CD4-positive, alpha-beta memory T cell (primary cell): ENCODE measurements around the gene LHFPL3. TPM values are rescaled to one million over a fixed set of nuclear protein-coding genes. Genes with fewer than 3 reads are reported as not detected.
"Not testable (repeated sequence)": the region's sequence is repeated elsewhere in the genome, so short reads cannot be mapped to it uniquely, and the experiment has no call there.

Experiments used
- CTCF ChIA-PET: fragments of 350-600 bp; sonication (Branson Sonifier 250); formaldehyde crosslinking; loops from one replicate; lab custom pipeline; 2021; ENCODE audit warnings: inconsistent platforms; ENCODE audit not compliant: partially characterized antibody; lab: Charles Lee
- POLR2A ChIA-PET: fragments of 350-600 bp; sonication (Branson Sonifier 250); formaldehyde crosslinking; loops from one replicate; lab custom pipeline; 2021; ENCODE audit not compliant: partially characterized antibody; lab: Charles Lee
- DNase-seq, 5 donors: peaks; one replicate each; pipeline versions ENCODE4 v3.0.0 to v3.0.0-alpha.2; 2020 to 2022; ENCODE audit warnings: mixed read lengths in 1 of 5
- H3K27ac ChIP-seq: one replicate; pipeline ENCODE4 v1.7.0; 2013; ENCODE audit warnings: low read depth, low read length
- H3K27me3 ChIP-seq: 2 replicates; pipeline ENCODE4 v1.7.0; 2013; ENCODE audit warnings: mild to moderate bottlenecking, low read length, moderate library complexity; ENCODE audit not compliant: insufficient read depth
- H3K36me3 ChIP-seq: 2 replicates; pipeline ENCODE4 v1.7.0; 2013; ENCODE audit warnings: mild to moderate bottlenecking, low read length, moderate library complexity; ENCODE audit not compliant: insufficient read depth
- H3K4me1 ChIP-seq: 2 replicates; pipeline ENCODE4 v1.7.0; 2013; ENCODE audit warnings: mild to moderate bottlenecking, low read length, moderate library complexity; ENCODE audit not compliant: insufficient read depth
- H3K4me3 ChIP-seq, 2 donors: one replicate each; pipeline ENCODE4 v1.7.0; 2013; ENCODE audit warnings: low read length in 2 of 2, mild to moderate bottlenecking in 1 of 2
- H3K9me3 ChIP-seq, 2 donors: one replicate each; pipeline ENCODE4 v1.7.0; 2013; ENCODE audit warnings: low read length in 2 of 2, control low read depth in 1 of 2; ENCODE audit not compliant: control insufficient read depth in 1 of 2
- H3K27ac Mint-ChIP-seq, 7 donors: one replicate each; pipeline ENCODE4 v1.8.0; 2020 to 2021; ENCODE audit warnings: mixed read lengths in 7 of 7, mild to moderate bottlenecking in 6 of 7, inconsistent platforms in 3 of 7, moderate library complexity in 3 of 7
- H3K27me3 Mint-ChIP-seq, 2 donors: one replicate each; pipeline ENCODE4 v1.8.0; 2020 to 2021; ENCODE audit warnings: mixed read lengths in 2 of 2
- H3K36me3 Mint-ChIP-seq, 2 donors: one replicate each; pipeline ENCODE4 v1.8.0; 2020 to 2021; ENCODE audit warnings: mixed read lengths in 2 of 2, inconsistent platforms in 1 of 2, mild to moderate bottlenecking in 1 of 2
- H3K4me1 Mint-ChIP-seq, 4 donors: one replicate each; pipeline ENCODE4 v1.8.0; 2020 to 2021; ENCODE audit warnings: mixed read lengths in 4 of 4, mild to moderate bottlenecking in 1 of 4
- H3K4me3 Mint-ChIP-seq, 8 donors: one replicate each; pipeline ENCODE4 v1.8.0; 2020 to 2021; ENCODE audit warnings: mixed read lengths in 8 of 8, mild to moderate bottlenecking in 7 of 8, moderate library complexity in 6 of 8, inconsistent platforms in 3 of 8
- H3K9me3 Mint-ChIP-seq, 8 donors: one replicate each; pipeline ENCODE4 v1.8.0; 2020 to 2021; ENCODE audit warnings: mixed read lengths in 8 of 8, mild to moderate bottlenecking in 5 of 8, inconsistent platforms in 3 of 8, moderate library complexity in 1 of 8
- intact Hi-C: fragments of 100-400 bp; cut with micrococcal nuclease; formaldehyde crosslinking; loops from one replicate; pipeline ENCODE4 v1.15.1; 2023
- polyA plus RNA-seq, 2 donors: library from polyadenylated mRNA; unstranded; fragments of 300-500 nt; fragmentation: Illumina TruSeq; gene quantifications; one replicate each; pipeline ENCODE4 v1.2.3, GENCODE V29; 2021
- total RNA-seq, 2 experiments: library from RNA; stranded (reverse); gene quantifications; one replicate each; pipeline ENCODE4 v1.2.3, GENCODE V29; 2021

The LHFPL3 gene
- total and polyA plus RNA-seq, 4 experiments from 2014 or later: not detected

DNA sequence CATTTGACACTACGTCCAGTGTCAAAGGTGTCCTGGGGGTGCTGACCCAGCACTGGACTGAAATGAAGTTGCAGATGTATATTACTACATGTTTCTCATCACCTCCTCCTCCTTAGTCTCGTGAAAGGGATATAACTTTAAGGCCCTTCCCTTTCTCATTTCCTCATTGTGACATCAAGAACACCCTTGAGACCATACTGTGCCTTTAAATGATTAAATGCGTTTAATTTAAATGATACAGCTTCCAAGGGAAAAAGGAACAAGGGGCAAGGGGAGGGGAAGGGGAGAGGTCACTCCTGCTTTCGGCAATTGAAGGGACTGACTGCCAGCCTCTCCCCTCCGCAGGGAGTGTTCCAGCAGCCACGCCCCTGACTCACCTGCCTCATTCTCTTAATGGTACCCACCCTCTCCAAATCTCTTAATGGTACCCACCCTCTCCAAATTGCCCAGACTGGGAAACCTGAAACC lies 605.2 kb downstream of the LHFPL3 start:
- Histone ChIP-seq H3K36me3 (no peaks in the 10 kb centered on the region), H3K27ac (no peak overlapping the region), H3K4me1 (no peaks in the 10 kb centered on the region), H3K27me3 (no peaks in the 10 kb centered on the region), H3K9me3 (no peaks in the 10 kb centered on the region), H3K4me3 (no peak overlapping the region)
- ChIA-PET POLR2A (no interaction called here), CTCF (no interaction called here)
- Mint-ChIP-seq H3K9me3 (peaks cover 0 to 2% (median 0%) of the 10 kb centered on the region in 8 donors), H3K36me3 (no peaks in the 10 kb centered on the region), H3K27me3 (no peaks in the 10 kb centered on the region), H3K4me1 (peaks cover 0 to 4% (median 0%) of the 10 kb centered on the region in 4 donors), H3K4me3 (no peak overlapping the region), H3K27ac (no peak overlapping the region)
- intact Hi-C loops: no loop called here
- no peak for DNase-seq

DNA sequence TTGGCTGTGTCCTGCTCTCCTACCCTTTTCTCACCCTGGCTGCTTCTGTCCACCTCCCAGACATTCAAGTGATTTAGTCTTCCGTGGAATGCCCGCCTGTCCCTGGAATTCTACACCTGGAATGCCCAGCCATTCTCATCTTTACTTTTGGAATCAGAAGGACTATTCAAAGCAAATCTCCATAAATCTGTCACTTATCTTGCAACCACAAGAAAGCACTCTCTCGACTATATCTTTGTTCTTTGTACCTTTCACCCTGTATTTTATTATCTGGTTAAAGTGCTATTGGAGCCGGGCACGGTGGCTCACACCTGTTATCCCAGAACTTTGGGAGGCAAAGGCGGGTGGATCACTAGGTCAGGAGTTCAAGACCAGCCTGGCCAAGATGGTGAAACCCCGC lies 606.3 kb downstream of the LHFPL3 start:
- no peak for DNase-seq
- H3K4me1 Mint-ChIP-seq: peaks cover 3 to 9% (median 6%) of the 10 kb centered on the region in 4 donors
- Histone ChIP-seq H3K27me3 (no peaks in the 10 kb centered on the region), H3K36me3 (no peaks in the 10 kb centered on the region), H3K4me1 (no peaks in the 10 kb centered on the region), H3K27ac (no peak overlapping the region), H3K9me3 (no peaks in the 10 kb centered on the region), H3K4me3 (no peak overlapping the region)
- peak overlapping the region in 1 of 7 donors; percentile 64 for H3K27ac Mint-ChIP-seq
- H3K9me3 Mint-ChIP-seq: peaks cover 0 to 2% (median 0%) of the 10 kb centered on the region in 8 donors
- H3K36me3 Mint-ChIP-seq: no peaks in the 10 kb centered on the region
- H3K27me3 Mint-ChIP-seq: no peaks in the 10 kb centered on the region
- CTCF ChIA-PET: no interaction called here
- POLR2A ChIA-PET: no interaction called here
- peak overlapping the region in 1 of 8 donors; percentile 46 for H3K4me3 Mint-ChIP-seq
- intact Hi-C loops: no loop called here

DNA sequence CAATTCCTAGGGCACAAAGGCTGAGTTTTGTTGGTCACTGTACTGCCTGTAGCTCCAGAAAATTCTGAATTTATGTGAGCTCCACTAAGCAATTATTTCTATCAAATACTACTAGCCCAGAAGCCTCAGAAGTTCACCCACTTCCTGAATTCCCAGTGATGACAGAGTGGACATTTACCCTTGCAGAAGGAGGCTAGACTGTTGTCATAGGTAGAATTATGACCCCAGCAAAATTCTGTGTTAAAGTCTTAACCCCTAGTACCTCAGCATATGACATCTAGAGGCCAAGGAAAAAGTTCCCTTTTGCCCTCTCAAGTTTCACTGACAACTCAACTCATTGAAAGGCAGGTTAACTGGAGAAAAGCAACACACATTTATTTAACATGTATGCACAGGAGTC lies 606.9 kb downstream of the LHFPL3 start:
- intact Hi-C loops: no loop called here

DNA sequence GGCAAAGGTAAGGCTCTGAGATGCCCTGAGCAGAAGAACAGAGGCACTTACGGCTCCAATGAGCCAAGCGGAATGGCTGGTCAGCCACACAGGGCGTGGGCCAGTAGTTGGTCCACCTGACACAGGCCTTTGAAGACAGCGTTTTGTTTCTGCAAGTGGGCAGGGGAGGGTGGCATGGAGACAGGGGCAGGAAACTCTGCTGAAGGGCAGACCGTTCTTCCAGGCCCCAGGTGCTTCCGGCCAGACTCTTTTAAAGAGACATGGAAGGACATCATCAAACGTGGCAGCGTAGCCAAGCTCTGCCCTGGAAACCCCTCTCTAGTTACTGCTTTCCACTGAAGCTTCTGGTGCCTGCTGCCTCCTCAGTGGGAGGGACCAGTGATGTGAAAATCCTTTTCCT lies 608.1 kb downstream of the LHFPL3 start:
- Histone ChIP-seq H3K4me1 (peaks cover 6% of the 10 kb centered on the region), H3K27me3 (no peaks in the 10 kb centered on the region), H3K9me3 (no peaks in the 10 kb centered on the region), H3K4me3 (no peak overlapping the region), H3K27ac (no peak overlapping the region), H3K36me3 (no peaks in the 10 kb centered on the region)
- DNase-seq: no peak
- Mint-ChIP-seq H3K36me3 (peaks cover 0 to 2% of the 10 kb centered on the region in 2 donors), H3K9me3 (peaks cover 0 to 1% (median 0%) of the 10 kb centered on the region in 8 donors), H3K27me3 (no peaks in the 10 kb centered on the region), H3K4me3 (no peak overlapping the region), H3K4me1 (peaks cover 13 to 17% (median 17%) of the 10 kb centered on the region in 4 donors), H3K27ac (peak overlapping the region in 1 of 7 donors; percentile 30)
- intact Hi-C loops: no loop called here
- POLR2A ChIA-PET: no interaction called here
- CTCF ChIA-PET: no interaction called here

More for the DNA sequence above, 606.9 kb downstream of the LHFPL3 start:
- peaks cover 3 to 9% (median 6%) of the 10 kb centered on the region in 4 donors for H3K4me1 Mint-ChIP-seq
- no peak for DNase-seq
- Histone ChIP-seq H3K9me3 (no peaks in the 10 kb centered on the region), H3K27ac (no peak overlapping the region), H3K4me3 (no peak overlapping the region), H3K36me3 (no peaks in the 10 kb centered on the region), H3K27me3 (no peaks in the 10 kb centered on the region), H3K4me1 (no peaks in the 10 kb centered on the region)
- peak overlapping the region in 1 of 7 donors; percentile 2 for H3K27ac Mint-ChIP-seq
- CTCF ChIA-PET: no interaction called here
- H3K27me3 Mint-ChIP-seq: no peaks in the 10 kb centered on the region
- H3K36me3 Mint-ChIP-seq: no peaks in the 10 kb centered on the region
- H3K9me3 Mint-ChIP-seq: peaks cover 0 to 2% (median 0%) of the 10 kb centered on the region in 8 donors
- POLR2A ChIA-PET: no interaction called here
- no peak overlapping the region for H3K4me3 Mint-ChIP-seq

DNA sequence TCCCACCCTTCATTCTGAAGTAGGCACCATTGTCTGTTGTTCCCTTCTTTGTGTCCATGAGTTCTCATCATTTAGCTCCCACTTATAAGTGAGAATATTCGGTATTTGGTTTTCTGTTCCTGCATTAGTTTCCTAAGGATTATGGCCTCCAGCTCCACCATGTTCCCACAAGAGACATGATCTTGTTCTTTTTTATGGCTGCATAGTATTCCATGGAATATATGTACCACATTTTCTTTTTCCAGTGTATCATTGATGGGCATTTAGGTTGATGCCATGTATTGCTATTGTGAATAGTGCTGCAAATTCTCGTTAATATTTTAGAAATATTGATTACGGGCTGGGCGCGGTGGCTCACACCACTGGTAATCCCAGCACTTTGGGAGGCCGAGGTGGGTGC lies 609.1 kb downstream of the LHFPL3 start:
- H3K36me3 ChIP-seq, H3K27me3 ChIP-seq, POLR2A ChIA-PET, H3K27ac ChIP-seq, H3K4me3 Mint-ChIP-seq, H3K36me3 Mint-ChIP-seq, DNase-seq, H3K9me3 Mint-ChIP-seq, H3K9me3 ChIP-seq, intact Hi-C loops, H3K4me3 ChIP-seq, H3K27me3 Mint-ChIP-seq: not testable (repeated sequence)
- peaks cover 16% of the 10 kb centered on the region for H3K4me1 ChIP-seq
- Mint-ChIP-seq H3K4me1 (peaks cover 18 to 26% (median 24%) of the 10 kb centered on the region in 4 donors), H3K27ac (peak overlapping the region in 1 of 7 donors; percentile 5)
- CTCF ChIA-PET: interaction anchor here (1.0 to 2.1 kb wide), 2 partner anchors 8 to 19 kb away, joined by 4 to 5 read pairs; no protein-coding TSS in a partner anchor

DNA sequence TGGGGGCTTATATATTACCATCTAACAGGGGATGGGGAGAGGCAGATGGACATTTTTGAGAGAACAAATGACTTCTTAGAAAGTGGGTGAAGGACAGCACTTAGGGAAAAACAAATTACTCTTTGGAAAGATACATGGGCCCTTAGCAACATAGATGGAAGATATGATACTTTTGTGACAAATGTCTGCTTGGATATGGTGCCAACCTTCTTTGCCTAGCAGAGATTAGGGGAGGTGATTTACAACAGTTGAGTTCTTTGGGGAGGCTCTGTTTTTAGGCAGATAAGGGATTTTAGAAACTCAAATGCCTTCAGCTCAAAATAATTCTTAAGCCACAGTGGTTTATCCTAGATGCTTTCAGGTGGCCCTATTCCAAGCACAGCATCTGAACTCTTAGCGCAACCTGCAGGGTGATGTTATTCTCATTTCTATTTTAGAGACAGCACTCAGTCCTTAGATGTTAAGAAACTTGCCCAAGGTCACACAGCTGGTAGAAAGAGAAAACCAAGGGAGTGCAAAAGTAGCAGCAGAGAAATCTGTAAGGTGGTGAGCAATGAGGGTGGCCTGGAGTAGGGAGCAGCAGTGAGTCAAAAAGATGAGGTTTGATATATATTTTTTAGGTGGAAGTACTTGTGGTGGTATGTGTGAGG lies 610.5 kb downstream of the LHFPL3 start:
- no peak overlapping the region for H3K27ac ChIP-seq
- H3K27me3 ChIP-seq: no peaks in the 10 kb centered on the region
- no peaks in the 10 kb centered on the region for H3K36me3 ChIP-seq
- Mint-ChIP-seq H3K9me3 (peaks cover 0 to 3% (median 0%) of the 10 kb centered on the region in 8 donors), H3K36me3 (peaks cover 0 to 2% of the 10 kb centered on the region in 2 donors), H3K4me3 (peak overlapping the region in 3 of 8 donors; percentile 35 to 55 (median 47)), H3K4me1 (peaks cover 28 to 40% (median 33%) of the 10 kb centered on the region in 4 donors), H3K27me3 (no peaks in the 10 kb centered on the region), H3K27ac (peak overlapping the region; percentile 13 to 89 (median 53))
- intact Hi-C loops: no loop called here
- ChIA-PET CTCF (interaction anchor here (1.0 to 2.1 kb wide), 3 partner anchors 9 to 42 kb away, joined by 3 to 5 read pairs (median 4); no protein-coding TSS in a partner anchor), POLR2A (interaction anchor here (1.5 kb wide), 1 partner anchor 74 kb away, joined by 3 read pairs; no protein-coding TSS in a partner anchor)
- no peak overlapping the region for H3K4me3 ChIP-seq
- no peaks in the 10 kb centered on the region for H3K9me3 ChIP-seq
- H3K4me1 ChIP-seq: peaks cover 30% of the 10 kb centered on the region
- no peak for DNase-seq

DNA sequence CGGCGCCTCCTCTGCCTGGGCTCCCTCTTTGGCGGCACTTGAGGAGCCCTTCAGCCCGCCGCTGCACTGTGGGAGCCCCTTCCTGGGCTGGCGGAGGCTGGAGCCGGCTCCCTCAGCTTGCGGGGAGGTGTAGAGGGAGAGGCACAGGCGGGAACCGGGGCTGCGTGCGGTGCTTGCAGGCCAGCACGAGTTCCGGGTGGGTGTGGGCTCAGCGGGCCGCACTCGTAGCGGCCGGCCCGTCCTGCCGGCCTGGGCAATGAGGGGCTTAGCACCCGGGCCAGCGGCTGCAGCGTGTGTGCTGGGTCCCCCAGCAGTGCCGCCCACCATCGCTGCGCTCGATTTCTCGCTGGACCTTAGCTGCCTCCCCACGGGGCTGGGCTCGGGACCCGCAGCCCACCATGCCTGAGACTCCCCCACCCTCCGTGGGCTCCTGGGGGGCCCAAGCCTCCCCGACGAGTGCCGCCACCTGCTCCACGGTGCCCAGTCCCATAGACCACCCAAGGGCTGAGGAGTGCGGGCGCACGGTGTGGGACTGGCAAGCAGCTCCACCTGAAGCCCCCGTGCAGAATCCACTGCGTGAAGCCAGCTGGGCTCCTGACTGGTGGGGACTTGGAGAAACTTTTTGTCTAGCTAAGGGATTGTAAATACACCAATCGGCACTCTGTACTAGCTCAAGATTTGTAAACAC lies 611.8 kb downstream of the LHFPL3 start:
- POLR2A ChIA-PET: interaction anchor here (0.9 to 7.8 kb wide), 7 partner anchors 7 to 592 kb away, joined by 3 to 118 read pairs (median 4); partner anchors contain the start of genes KMT2E and RINT1
- peaks cover 37 to 52% (median 45%) of the 10 kb centered on the region in 4 donors for H3K4me1 Mint-ChIP-seq
- peak overlapping the region; percentile 95 to 100 (median 100) for H3K27ac Mint-ChIP-seq
- CTCF ChIA-PET: interaction anchor here (0.8 to 2.8 kb wide), 4 partner anchors 14 to 41 kb away, joined by 4 to 10 read pairs (median 9); no protein-coding TSS in a partner anchor
- peak overlapping the region in 5 of 8 donors; percentile 89 to 96 (median 94) for H3K4me3 Mint-ChIP-seq
- H3K27me3 Mint-ChIP-seq: peaks cover 0 to 1% of the 10 kb centered on the region in 2 donors
- no peaks in the 10 kb centered on the region for H3K9me3 ChIP-seq
- peak overlapping the region; percentile 94 for H3K27ac ChIP-seq
- DNase-seq: no peak
- H3K27me3 ChIP-seq: no peaks in the 10 kb centered on the region
- H3K36me3 ChIP-seq: no peaks in the 10 kb centered on the region
- H3K9me3 Mint-ChIP-seq: peaks cover 0 to 3% (median 0%) of the 10 kb centered on the region in 8 donors
- H3K4me1 ChIP-seq: peaks cover 43% of the 10 kb centered on the region
- peak overlapping the region in 1 of 2 donors; percentile 61 for H3K4me3 ChIP-seq
- intact Hi-C loops: loop anchor here (10.0 kb wide), 1 partner anchor 1175 kb away; the partner anchor contains the start of gene SYPL1
- peaks cover 0 to 10% of the 10 kb centered on the region in 2 donors for H3K36me3 Mint-ChIP-seq
